H9 (cell line): ENCODE results near the gene KRT84. TPM values are rescaled to one million over a fixed set of nuclear protein-coding genes. Genes with fewer than 3 reads are reported as not detected.

Experiments
- DNase-seq: peaks from one replicate; pipeline ENCODE4 v3.0.0-alpha.2; 2017
- H2AFZ ChIP-seq: one replicate; pipeline ENCODE4 v1.6.1; 2013; ENCODE audit warnings: mild to moderate bottlenecking, low read length, control low read depth, moderate library complexity
- H2AK5ac ChIP-seq: 2 replicates; pipeline ENCODE4 v1.6.1; 2013; ENCODE audit warnings: low read length, control low read depth, mixed read lengths; ENCODE audit not compliant: insufficient read length
- H2BK120ac ChIP-seq: one replicate; pipeline ENCODE4 v1.6.1; 2013; ENCODE audit warnings: low read depth, mild to moderate bottlenecking, low read length, control low read depth, inconsistent platforms; ENCODE audit not compliant: poor library complexity, severe bottlenecking
- H2BK12ac ChIP-seq: 2 replicates; pipeline ENCODE4 v1.6.1; 2013; ENCODE audit warnings: low read length, control low read depth, mixed read lengths, low read depth; ENCODE audit not compliant: insufficient read length
- H2BK15ac ChIP-seq: 2 replicates; pipeline ENCODE4 v1.6.1; 2013; ENCODE audit warnings: low read depth, low read length, control low read depth
- H2BK20ac ChIP-seq: one replicate; pipeline ENCODE4 v1.6.1; 2013; ENCODE audit warnings: low read depth, mild to moderate bottlenecking, low read length, control low read depth, inconsistent platforms; ENCODE audit not compliant: poor library complexity, severe bottlenecking
- H2BK5ac ChIP-seq: 2 replicates; pipeline ENCODE4 v1.6.1; 2013; ENCODE audit warnings: low read length, control low read depth, mixed read lengths; ENCODE audit not compliant: insufficient read length
- H3K14ac ChIP-seq: 2 replicates; pipeline ENCODE4 v1.6.1; 2013; ENCODE audit warnings: low read length, control low read depth; ENCODE audit not compliant: insufficient read depth
- H3K18ac ChIP-seq: 2 replicates; pipeline ENCODE4 v1.6.1; 2013; ENCODE audit warnings: low read depth, mild to moderate bottlenecking, mixed read lengths, low read length, control low read depth; ENCODE audit not compliant: insufficient read length
- H3K23ac ChIP-seq: 2 replicates; pipeline ENCODE4 v1.6.1; 2013; ENCODE audit warnings: low read length, control low read depth, mixed read lengths, low read depth; ENCODE audit not compliant: insufficient read length
- H3K23me2 ChIP-seq: 2 replicates; pipeline ENCODE4 v1.6.1; 2013; ENCODE audit warnings: low read depth, mild to moderate bottlenecking, mixed read lengths, low read length, control low read depth; ENCODE audit not compliant: insufficient read length, poor library complexity, severe bottlenecking
- H3K27ac ChIP-seq: 2 replicates; pipeline ENCODE4 v1.5.1; 2013; ENCODE audit warnings: low read length, control low read depth, mixed read lengths, low read depth; ENCODE audit not compliant: insufficient read length
- H3K27me3 ChIP-seq: 2 replicates; pipeline ENCODE4 v1.6.1; 2013; ENCODE audit warnings: low read length, control low read depth, inconsistent platforms; ENCODE audit not compliant: insufficient read depth
- H3K4ac ChIP-seq: 2 replicates; pipeline ENCODE4 v1.6.1; 2013; ENCODE audit warnings: low read depth, mild to moderate bottlenecking, control low read depth, inconsistent platforms, low read length, moderate library complexity
- H3K4me1 ChIP-seq: 2 replicates; pipeline ENCODE4 v1.6.1; 2013; ENCODE audit warnings: low read length, control low read depth, inconsistent platforms; ENCODE audit not compliant: insufficient read depth
- H3K4me2 ChIP-seq: 2 replicates; pipeline ENCODE4 v1.6.1; 2013; ENCODE audit warnings: low read length, control low read depth, mixed read lengths; ENCODE audit not compliant: insufficient read length, insufficient read depth
- H3K56ac ChIP-seq: 2 replicates; pipeline ENCODE4 v1.6.1; 2013; ENCODE audit warnings: low read depth, mild to moderate bottlenecking, mixed read lengths, low read length, control low read depth; ENCODE audit not compliant: insufficient read length
- H3K79me1 ChIP-seq: 2 replicates; pipeline ENCODE4 v1.6.1; 2013; ENCODE audit warnings: low read depth, mild to moderate bottlenecking, moderate library complexity, low read length, control low read depth, inconsistent platforms; ENCODE audit not compliant: insufficient read depth, poor library complexity, severe bottlenecking
- H3K79me2 ChIP-seq: 2 replicates; pipeline ENCODE4 v1.6.1; 2013; ENCODE audit warnings: low read length, control low read depth, inconsistent platforms; ENCODE audit not compliant: insufficient read depth
- H3K9ac ChIP-seq: 2 replicates; pipeline ENCODE4 v1.6.1; 2013; ENCODE audit warnings: low read length, control low read depth, mixed read lengths; ENCODE audit not compliant: insufficient read length; ENCODE audit errors: extremely low read depth
- H3K9me3 ChIP-seq: one replicate; pipeline ENCODE4 v1.6.1; 2013; ENCODE audit warnings: low read depth, low read length, inconsistent platforms; ENCODE audit not compliant: control insufficient read depth
- H3T11ph ChIP-seq: one replicate; pipeline ENCODE4 v1.6.1; 2013; ENCODE audit warnings: mild to moderate bottlenecking, low read length, control low read depth, inconsistent platforms
- H4K20me1 ChIP-seq: one replicate; pipeline ENCODE4 v1.6.1; 2013; ENCODE audit not compliant: control insufficient read depth, insufficient read length, insufficient read depth
- H4K5ac ChIP-seq: 2 replicates; pipeline ENCODE4 v1.6.1; 2013; ENCODE audit warnings: low read depth, mild to moderate bottlenecking, mixed read lengths, low read length, control low read depth; ENCODE audit not compliant: insufficient read length
- H4K8ac ChIP-seq: replicated peaks from 2 replicates; pipeline ENCODE4 v1.6.1; 2013; ENCODE audit warnings: low read length, control low read depth, mixed read lengths, low read depth; ENCODE audit not compliant: insufficient read length
- H4K91ac ChIP-seq: 2 replicates; pipeline ENCODE4 v1.6.1; 2013; ENCODE audit warnings: low read depth, mild to moderate bottlenecking, moderate library complexity, mixed read lengths, low read length, control low read depth; ENCODE audit not compliant: insufficient read length
- H3K27ac Mint-ChIP-seq, 3 experiments: 2 replicates in 2 of 3; 3 replicates in 1 of 3; pipeline ENCODE4 v1.8.0; 2020 to 2021; ENCODE audit warnings: mixed read lengths in 3 of 3, mild to moderate bottlenecking in 1 of 3, moderate library complexity in 1 of 3
- H3K27me3 Mint-ChIP-seq: 2 replicates; pipeline ENCODE4 v1.8.0; 2021; ENCODE audit warnings: low read depth, mild to moderate bottlenecking, moderate library complexity, mixed read lengths
- H3K36me3 Mint-ChIP-seq, 3 experiments: 2 replicates in 2 of 3; 3 replicates in 1 of 3; pipeline ENCODE4 v1.8.0; 2020 to 2021; ENCODE audit warnings: low read depth in 3 of 3, mixed read lengths in 3 of 3; ENCODE audit not compliant: insufficient read depth in 1 of 3
- H3K4me1 Mint-ChIP-seq, 2 experiments: 2 replicates each; pipeline ENCODE4 v1.8.0; 2020; ENCODE audit warnings: mixed read lengths in 2 of 2
- H3K4me3 Mint-ChIP-seq, 2 experiments: 2 replicates in 1 of 2; 3 replicates in 1 of 2; pipeline ENCODE4 v1.8.0; 2020 to 2021; ENCODE audit warnings: mild to moderate bottlenecking in 2 of 2, mixed read lengths in 2 of 2, moderate library complexity in 1 of 2
- H3K9me3 Mint-ChIP-seq, 2 experiments: 2 replicates in 1 of 2; 3 replicates in 1 of 2; pipeline ENCODE4 v1.8.0; 2020; ENCODE audit warnings: mild to moderate bottlenecking in 2 of 2, mixed read lengths in 2 of 2, moderate library complexity in 1 of 2
- CTCF ChIP-seq: fragments of 200-600 bp; sonication (generic); conservative IDR thresholded peaks from 3 replicates; pipeline ENCODE4 v1.8.0; 2021; ENCODE audit warnings: antibody characterized with exemption, mild to moderate bottlenecking
- WGBS: extraction: QIAGEN DNeasy Blood & Tissue Kit; methylation state at CpG from one replicate; pipeline ENCODE4 v1.1.7; 2013; ENCODE audit warnings: missing lambda C conversion rate, low lambda C conversion rate, mixed read lengths; ENCODE audit not compliant: insufficient read length; ENCODE audit errors: extremely low coverage; 5-methylcytosine and 5-hydroxymethylcytosine counted together
- total RNA-seq: library from RNA; stranded (reverse); gene quantifications from 2 replicates; pipeline ENCODE4 v1.2.1, GENCODE V29; 2021

Gene KRT84
- total RNA-seq, 1 experiment from 2014 or later: not detected

GRCh38 chr12:52434081-52434733 is 48.8 kb upstream of the KRT84 start, which contains the start of gene KRT75:
Gene KRT75, minus strand, starts transcription at chr12:52434371. Its CDS starts 67 bp downstream, at chr12:52434304.
- no peak within 1 kb of the TSS for H3K4me3 Mint-ChIP-seq
- Histone ChIP-seq H2AK5ac (no peak within 1 kb of the TSS), H2BK20ac (no peak within 1 kb of the TSS), H3K27ac (no peak within 1 kb of the TSS), H3K9me3 (no peaks in the 10 kb centered on the region), H2BK15ac (no peak within 1 kb of the TSS), H4K20me1 (no peaks in the 10 kb centered on the region), H3K9ac (no peak within 1 kb of the TSS), H3K4me2 (no peak within 1 kb of the TSS), H4K8ac (no peak within 1 kb of the TSS), H3T11ph (no peak within 1 kb of the TSS), H3K23me2 (no peaks in the 10 kb centered on the region), H3K14ac (no peak within 1 kb of the TSS), H2BK12ac (no peak within 1 kb of the TSS), H2AFZ (no peak within 1 kb of the TSS), H2BK120ac (no peak within 1 kb of the TSS), H3K4me1 (no peaks in the 10 kb centered on the region), H3K27me3 (no peaks in the 10 kb centered on the region), H3K4ac (no peak within 1 kb of the TSS), H3K18ac (no peak within 1 kb of the TSS), H4K5ac (no peak within 1 kb of the TSS), H3K79me1 (no peaks in the 10 kb centered on the region), H3K79me2 (no peaks in the 10 kb centered on the region), H2BK5ac (no peak within 1 kb of the TSS), H3K56ac (no peak within 1 kb of the TSS), H4K91ac (no peak within 1 kb of the TSS), H3K23ac (no peak within 1 kb of the TSS)
- H3K4me1 Mint-ChIP-seq: peaks cover 0 to 9% of the 10 kb centered on the region in 2 experiments; a peak in 3 of 4 replicates
- no CpG with 5 or more reads among the region's 20 CpGs for WGBS
- peak; percentile 24 for DNase-seq
- H3K36me3 Mint-ChIP-seq: no peaks in the 10 kb centered on the region
- H3K9me3 Mint-ChIP-seq: no peaks in the 10 kb centered on the region
- H3K27ac Mint-ChIP-seq: no peak within 1 kb of the TSS
- peaks cover 32% of the 10 kb centered on the region for H3K27me3 Mint-ChIP-seq
- no peak for TF ChIP-seq CTCF
